Measurements from ENCODE around the gene PDE4C. TPM values are rescaled to one million over a fixed set of nuclear protein-coding genes. Genes with fewer than 3 reads are reported as not detected.

PDE4C gene
- total RNA-seq, 1 experiment from 2014 or later: 1.8 TPM

- H3K36me3 ChIP-seq (ENCODE audit: low read depth, low read length): no peaks in the 10 kb centered on the region
- no peaks in the 10 kb centered on the region for H4K20me1 ChIP-seq (ENCODE audit: low read length)
- DNase-seq: no peak
- no TSS peak for BruUV-seq (replicated peaks)
- no peak overlapping the region for H3K4me2 ChIP-seq (ENCODE audit: low read length)
- intact Hi-C loops (cut with micrococcal nuclease): no loop called here
- POLR2A ChIA-PET (ENCODE audit: unreplicated experiment): no interaction called here
- no peaks in the 10 kb centered on the region for H3K9me2 ChIP-seq (replicated peaks; ENCODE audit: low read length)
- no peaks in the 10 kb centered on the region for H3K27me3 ChIP-seq (ENCODE audit: low read length)
- no peaks in the 10 kb centered on the region for H3K4me1 ChIP-seq (ENCODE audit: insufficient read depth, low read length)
- no peaks in the 10 kb centered on the region for H3F3A ChIP-seq (ENCODE audit: low read length, unreplicated experiment)
- H3K9ac ChIP-seq (ENCODE audit: low read length): no peak overlapping the region
- TF ChIP-seq CTCF (conservative IDR thresholded peaks at IDR 0.05; ENCODE audit: low read depth, low read length): no peak
- TF ChIP-seq EZH2phosphoT487 (IDR thresholded peaks at IDR 0.05; ENCODE audit: borderline replicate concordance, low read length): no peak
- no peak for TF ChIP-seq EZH2 (IDR thresholded peaks at IDR 0.05; ENCODE audit: low read length, unreplicated experiment)
- ATAC-seq: no peak
- H3K79me2 ChIP-seq (ENCODE audit: low read length): no peaks in the 10 kb centered on the region
- no peak overlapping the region for H2AFZ ChIP-seq (ENCODE audit: low read length)
- CTCF ChIA-PET: no interaction called here
- no peak overlapping the region for H3K4me3 ChIP-seq (ENCODE audit: low read length)
- no peak overlapping the region for H3K27ac ChIP-seq (ENCODE audit: low read length)
- H3K9me3 ChIP-seq (ENCODE audit: low read length): no peaks in the 10 kb centered on the region
These were observed 40.8 kb upstream of the PDE4C start for GRCh38 chr19:18266771-18267686.

- ChIA-PET CTCF (no interaction called here), POLR2A (ENCODE audit: unreplicated experiment) (no interaction called here)
- Histone ChIP-seq H3K79me2 (ENCODE audit: low read length) (no peaks in the 10 kb centered on the region), H3K4me2 (ENCODE audit: low read length) (no peak overlapping the region), H3F3A (ENCODE audit: low read length, unreplicated experiment) (no peaks in the 10 kb centered on the region), H3K9me3 (ENCODE audit: low read length) (no peaks in the 10 kb centered on the region), H3K9me2 (replicated peaks; ENCODE audit: low read length) (no peaks in the 10 kb centered on the region), H3K27ac (ENCODE audit: low read length) (no peak overlapping the region), H4K20me1 (ENCODE audit: low read length) (no peaks in the 10 kb centered on the region), H3K4me3 (ENCODE audit: low read length) (no peak overlapping the region), H2AFZ (ENCODE audit: low read length) (no peak overlapping the region), H3K36me3 (ENCODE audit: low read depth, low read length) (no peaks in the 10 kb centered on the region), H3K4me1 (ENCODE audit: insufficient read depth, low read length) (no peaks in the 10 kb centered on the region), H3K27me3 (ENCODE audit: low read length) (no peaks in the 10 kb centered on the region), H3K9ac (ENCODE audit: low read length) (no peak overlapping the region)
- BruUV-seq (replicated peaks): no TSS peak
- ATAC-seq: no peak
- no peak for DNase-seq
- TF ChIP-seq EZH2phosphoT487 (IDR thresholded peaks at IDR 0.05; ENCODE audit: borderline replicate concordance, low read length) (no peak), CTCF (conservative IDR thresholded peaks at IDR 0.05; ENCODE audit: low read depth, low read length) (no peak), EZH2 (IDR thresholded peaks at IDR 0.05; ENCODE audit: low read length, unreplicated experiment) (no peak)
- intact Hi-C loops (cut with micrococcal nuclease): no loop called here
These were observed 39.3 kb upstream of the PDE4C start for GRCh38 chr19:18265582-18265981.

- Histone ChIP-seq H3K27me3 (ENCODE audit: low read length) (no peaks in the 10 kb centered on the region), H3K9me2 (replicated peaks; ENCODE audit: low read length) (no peaks in the 10 kb centered on the region), H3K79me2 (ENCODE audit: low read length) (no peaks in the 10 kb centered on the region), H3K4me3 (ENCODE audit: low read length) (no peak overlapping the region), H2AFZ (ENCODE audit: low read length) (no peak overlapping the region), H3K4me1 (ENCODE audit: insufficient read depth, low read length) (no peaks in the 10 kb centered on the region), H3K9ac (ENCODE audit: low read length) (no peak overlapping the region), H3K27ac (ENCODE audit: low read length) (no peak overlapping the region), H3K36me3 (ENCODE audit: low read depth, low read length) (no peaks in the 10 kb centered on the region), H3F3A (ENCODE audit: low read length, unreplicated experiment) (no peaks in the 10 kb centered on the region), H3K4me2 (ENCODE audit: low read length) (no peak overlapping the region), H3K9me3 (ENCODE audit: low read length) (no peaks in the 10 kb centered on the region), H4K20me1 (ENCODE audit: low read length) (no peaks in the 10 kb centered on the region)
- no peak for ATAC-seq
- CTCF ChIA-PET: no interaction called here
- BruUV-seq (replicated peaks): no TSS peak
- TF ChIP-seq CTCF (conservative IDR thresholded peaks at IDR 0.05; ENCODE audit: low read depth, low read length): no peak
- no peak for TF ChIP-seq EZH2 (IDR thresholded peaks at IDR 0.05; ENCODE audit: low read length, unreplicated experiment)
- TF ChIP-seq EZH2phosphoT487 (IDR thresholded peaks at IDR 0.05; ENCODE audit: borderline replicate concordance, low read length): no peak
- intact Hi-C loops (cut with micrococcal nuclease): no loop called here
- no peak for DNase-seq
- POLR2A ChIA-PET (ENCODE audit: unreplicated experiment): no interaction called here
These were observed 38.8 kb upstream of the PDE4C start for GRCh38 chr19:18264971-18265540.

Data from PC-3 (cell line).